ENCODE results near the gene CDH10. TPM values are rescaled to one million over a fixed set of nuclear protein-coding genes. Genes with fewer than 3 reads are reported as not detected.

CDH10 gene
- total RNA-seq, 1 donor from 2014 or later = 11.0 TPM

GRCh38 chr5:24510523-24510988 is 134.2 kb downstream of the CDH10 start:
- no peak for TF ChIP-seq CTCF (IDR thresholded peaks at IDR 0.05; ENCODE audit: unreplicated experiment)
- no peak overlapping the region for H3K4me3 Mint-ChIP-seq (ENCODE audit: low read depth)
- peaks cover 2% of the 10 kb centered on the region for H3K9me3 Mint-ChIP-seq (ENCODE audit: low read depth)
- peaks cover 4% of the 10 kb centered on the region for H3K4me1 Mint-ChIP-seq (ENCODE audit: low read depth)
- no peaks in the 10 kb centered on the region for H3K27me3 Mint-ChIP-seq
- peaks cover 3% of the 10 kb centered on the region for H3K36me3 Mint-ChIP-seq (ENCODE audit: insufficient read depth)
- DNase-seq (ENCODE audit: low spot score, unreplicated experiment) = no peak
- H3K27ac Mint-ChIP-seq = no peak overlapping the region

GRCh38 chr5:24509943-24510342 is 134.8 kb downstream of the CDH10 start:
- DNase-seq (ENCODE audit: low spot score, unreplicated experiment) = no peak
- Mint-ChIP-seq H3K4me1 (ENCODE audit: low read depth) (peaks cover 4% of the 10 kb centered on the region), H3K9me3 (ENCODE audit: low read depth) (peaks cover 2% of the 10 kb centered on the region), H3K27ac (no peak overlapping the region), H3K27me3 (no peaks in the 10 kb centered on the region), H3K4me3 (ENCODE audit: low read depth) (no peak overlapping the region), H3K36me3 (ENCODE audit: insufficient read depth) (peaks cover 2% of the 10 kb centered on the region)
- no peak for TF ChIP-seq CTCF (IDR thresholded peaks at IDR 0.05; ENCODE audit: unreplicated experiment)

- no peaks in the 10 kb centered on the region for H3K27me3 Mint-ChIP-seq
These were observed 139.5 kb downstream of the CDH10 start for GRCh38 chr5:24505258-24505657.

GRCh38 chr5:24497591-24498157 is 147.1 kb downstream of the CDH10 start:
- Mint-ChIP-seq H3K27ac (no peak overlapping the region), H3K9me3 (ENCODE audit: low read depth) (no peaks in the 10 kb centered on the region), H3K4me1 (ENCODE audit: low read depth) (peaks cover 3% of the 10 kb centered on the region), H3K4me3 (ENCODE audit: low read depth) (no peak overlapping the region), H3K27me3 (no peaks in the 10 kb centered on the region), H3K36me3 (ENCODE audit: insufficient read depth) (peaks cover 4% of the 10 kb centered on the region)
- no peak for DNase-seq (ENCODE audit: low spot score, unreplicated experiment)
- no peak for TF ChIP-seq CTCF (IDR thresholded peaks at IDR 0.05; ENCODE audit: unreplicated experiment)

More at GRCh38 chr5:24505258-24505657, 139.5 kb downstream of the CDH10 start:
- no peak for DNase-seq (ENCODE audit: low spot score, unreplicated experiment)
- TF ChIP-seq CTCF (IDR thresholded peaks at IDR 0.05; ENCODE audit: unreplicated experiment) = no peak
- Mint-ChIP-seq H3K4me3 (ENCODE audit: low read depth) (no peak overlapping the region), H3K9me3 (ENCODE audit: low read depth) (no peaks in the 10 kb centered on the region), H3K27ac (no peak overlapping the region), H3K4me1 (ENCODE audit: low read depth) (no peaks in the 10 kb centered on the region), H3K36me3 (ENCODE audit: insufficient read depth) (peaks cover 5% of the 10 kb centered on the region)

- Mint-ChIP-seq H3K36me3 (ENCODE audit: insufficient read depth) (peaks cover 1% of the 10 kb centered on the region), H3K27me3 (no peaks in the 10 kb centered on the region), H3K4me1 (ENCODE audit: low read depth) (peaks cover 3% of the 10 kb centered on the region), H3K4me3 (ENCODE audit: low read depth) (no peak overlapping the region), H3K9me3 (ENCODE audit: low read depth) (no peaks in the 10 kb centered on the region), H3K27ac (no peak overlapping the region)
- no peak for TF ChIP-seq CTCF (IDR thresholded peaks at IDR 0.05; ENCODE audit: unreplicated experiment)
- no peak for DNase-seq (ENCODE audit: low spot score, unreplicated experiment)
These were observed 147.6 kb downstream of the CDH10 start for GRCh38 chr5:24497145-24497544.

Data from progenitor cell of endocrine pancreas (in vitro differentiated cells).